ENCODE measurements around the gene PKNOX2. TPM values are rescaled to one million over a fixed set of nuclear protein-coding genes. Genes with fewer than 3 reads are reported as not detected.

PKNOX2 gene
- total RNA-seq, 6 experiments from 2014 or later, result 0.09 to 0.31 (median 0.14) TPM

DNA sequence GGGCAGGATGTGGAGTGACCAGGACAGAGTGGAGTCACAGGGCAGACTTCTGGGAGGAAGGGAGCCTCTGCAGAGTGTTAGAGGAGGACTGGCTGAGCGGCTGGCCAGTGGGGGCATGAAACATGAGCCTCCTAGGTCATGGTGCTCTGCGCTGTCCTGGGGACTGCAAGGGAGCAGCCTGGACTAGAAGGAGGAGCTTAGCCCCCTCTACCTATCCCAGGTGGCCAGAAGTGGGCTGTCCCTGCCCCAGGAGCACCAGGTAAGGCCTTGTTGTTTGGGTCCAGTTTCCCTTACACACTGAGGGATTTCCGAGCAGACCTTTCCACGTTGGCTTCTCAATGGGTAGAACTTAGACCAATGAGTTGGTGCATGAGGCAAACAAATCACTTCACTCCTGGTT lies 7.4 kb downstream of the PKNOX2 start:
- no CpG with 5 or more reads among the region's 4 CpGs for WGBS (ENCODE audit: insufficient coverage, low coverage, low lambda C conversion rate, missing lambda C conversion rate)
- Histone ChIP-seq H3K27ac (no peak overlapping the region), H3K9me3 (no peaks in the 10 kb centered on the region), H3K4me3 (no peak overlapping the region), H3K27me3 (no peaks in the 10 kb centered on the region), H3K36me3 (no peaks in the 10 kb centered on the region), H3K4me1 (peaks cover 0 to 10% (median 0%) of the 10 kb centered on the region in 4 donors)
- ATAC-seq (no peak), DNase-seq (no peak)
- TF ChIP-seq CTCF (IDR thresholded peaks at IDR 0.05) (no peak), POLR2A (IDR thresholded peaks at IDR 0.05) (no peak)
- intact Hi-C loops (cut with DNase I), result no loop called here

GRCh38 chr11:125173027-125173426 lies 8.5 kb downstream of the PKNOX2 start:
- H3K27me3 ChIP-seq, result no peaks in the 10 kb centered on the region
- 67% methylated on average over 1 of the region's 1 CpG for WGBS (ENCODE audit: insufficient coverage, low coverage, low lambda C conversion rate, missing lambda C conversion rate)
- no peak for ATAC-seq
- no peak for DNase-seq
- H3K9me3 ChIP-seq, result no peaks in the 10 kb centered on the region
- intact Hi-C loops (cut with DNase I), result no loop called here
- no peak for TF ChIP-seq CTCF (IDR thresholded peaks at IDR 0.05)
- no peak for TF ChIP-seq POLR2A (IDR thresholded peaks at IDR 0.05)
- no peak overlapping the region for H3K27ac ChIP-seq
- peaks cover 0 to 3% (median 0%) of the 10 kb centered on the region in 4 donors for H3K4me1 ChIP-seq
- no peak overlapping the region for H3K4me3 ChIP-seq
- H3K36me3 ChIP-seq, result no peaks in the 10 kb centered on the region

- no peak for DNase-seq
- H3K36me3 ChIP-seq, result no peaks in the 10 kb centered on the region
- H3K9me3 ChIP-seq, result no peaks in the 10 kb centered on the region
- TF ChIP-seq CTCF (IDR thresholded peaks at IDR 0.05) (no peak), POLR2A (IDR thresholded peaks at IDR 0.05) (no peak)
- H3K27me3 ChIP-seq, result no peaks in the 10 kb centered on the region
- H3K4me3 ChIP-seq, result no peak overlapping the region
- WGBS (ENCODE audit: insufficient coverage, low coverage, low lambda C conversion rate, missing lambda C conversion rate), result 88% methylated on average over 1 of the region's 8 CpGs
- intact Hi-C loops (cut with DNase I), result no loop called here
- H3K27ac ChIP-seq, result no peak overlapping the region
- H3K4me1 ChIP-seq, result no peaks in the 10 kb centered on the region
- ATAC-seq, result no peak
Observed at GRCh38 chr11:125173556-125173955, 9.0 kb downstream of the PKNOX2 start.

DNA sequence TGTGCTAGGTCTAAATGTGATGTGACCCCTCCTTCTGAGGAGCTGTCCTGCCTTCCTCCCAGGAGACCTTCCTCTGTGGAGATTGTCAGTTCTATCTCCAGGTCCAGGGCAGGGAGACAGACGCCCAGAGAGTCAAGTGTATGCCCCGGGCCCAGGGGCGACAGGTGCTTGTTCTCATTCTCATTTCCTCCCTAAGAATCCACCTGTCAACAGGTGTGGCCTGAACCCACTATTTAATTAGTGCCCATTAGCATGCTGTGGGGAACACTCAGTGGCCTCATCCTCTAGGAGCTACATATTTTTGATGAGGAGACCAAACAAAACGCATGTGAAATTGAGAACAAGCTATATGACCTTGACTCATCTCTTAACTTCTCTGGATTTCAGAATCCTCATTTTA lies 9.5 kb downstream of the PKNOX2 start:
- H3K9me3 ChIP-seq, result no peaks in the 10 kb centered on the region
- intact Hi-C loops (cut with DNase I), result no loop called here
- DNase-seq (no peak), ATAC-seq (no peak)
- H3K27me3 ChIP-seq, result no peaks in the 10 kb centered on the region
- TF ChIP-seq POLR2A (IDR thresholded peaks at IDR 0.05) (no peak), CTCF (IDR thresholded peaks at IDR 0.05) (no peak)
- no peaks in the 10 kb centered on the region for H3K4me1 ChIP-seq
- no peak overlapping the region for H3K27ac ChIP-seq
- no peak overlapping the region for H3K4me3 ChIP-seq
- 0% methylated on average over 1 of the region's 4 CpGs for WGBS (ENCODE audit: insufficient coverage, low coverage, low lambda C conversion rate, missing lambda C conversion rate)
- H3K36me3 ChIP-seq, result no peaks in the 10 kb centered on the region

DNA sequence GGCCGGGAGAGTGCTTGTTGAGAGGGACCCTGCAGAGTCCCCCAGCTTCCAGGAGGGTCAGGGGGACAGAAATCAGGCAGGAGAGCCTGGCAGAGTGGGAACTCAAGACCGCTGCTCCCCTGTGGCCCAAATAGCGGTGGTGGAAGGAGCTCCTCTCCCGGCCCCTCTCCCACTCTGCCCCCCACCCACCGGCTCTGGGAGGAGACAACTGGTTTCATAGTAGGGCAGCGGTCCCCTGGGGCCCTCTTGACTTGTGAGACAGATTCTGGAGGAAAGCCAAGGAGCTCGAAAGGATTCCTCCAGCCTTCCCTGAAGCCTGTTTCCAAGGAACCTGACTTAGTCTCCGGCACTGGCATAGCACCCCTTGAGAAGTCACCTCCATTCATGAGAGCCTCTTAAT lies 10.1 kb downstream of the PKNOX2 start:
- intact Hi-C loops (cut with DNase I), result no loop called here
- DNase-seq (no peak), ATAC-seq (no peak)
- TF ChIP-seq CTCF (IDR thresholded peaks at IDR 0.05) (no peak), POLR2A (IDR thresholded peaks at IDR 0.05) (no peak)
- Histone ChIP-seq H3K9me3 (no peaks in the 10 kb centered on the region), H3K27me3 (no peaks in the 10 kb centered on the region), H3K36me3 (no peaks in the 10 kb centered on the region), H3K27ac (no peak overlapping the region), H3K4me1 (no peaks in the 10 kb centered on the region), H3K4me3 (no peak overlapping the region)
- 67% methylated on average over 1 of the region's 8 CpGs for WGBS (ENCODE audit: insufficient coverage, low coverage, low lambda C conversion rate, missing lambda C conversion rate)
